Sciatic nerve (tissue), 2 donors: ENCODE data around the gene OR2V2. TPM values are rescaled to one million over a fixed set of nuclear protein-coding genes. Genes with fewer than 3 reads are reported as not detected.

ENCODE experiments used
- ATAC-seq: fragments of 200-7000 bp; cut with Tn5 transposase; one replicate; pipeline ENCODE4 v1.9.1; 2020; ENCODE audit warnings: mild to moderate bottlenecking, moderate library complexity
- DNase-seq: peaks from one replicate; pipeline ENCODE4 v3.0.0-alpha.2; 2020; ENCODE audit warnings: low spot score
- intact Hi-C: fragments of 100-400 bp; cut with DNase I; formaldehyde crosslinking; loops from one replicate; pipeline ENCODE4 v1.14.2; 2022
- total RNA-seq: library from RNA; stranded (reverse); fragmentation: NEBNext Ultra II Directional; extraction: Animal tissue kit (Norgen Biotek cat#: 25700); gene quantifications from one replicate; pipeline ENCODE4 v1.2.1, GENCODE V29; 2021
- donor health status: DM: no; HTN: no; CAD: no.
- donor health status: DM: no; HTN: no; CAD: no.

Gene OR2V2
- total RNA-seq, 1 donor from 2014 or later = not detected

GRCh38 chr5:181199881-181200638 lies 52.7 kb downstream of the OR2V2 start:
- no peak for ATAC-seq
- DNase-seq = no peak
- intact Hi-C loops = no loop called here

GRCh38 chr5:181200816-181201215 lies 53.4 kb downstream of the OR2V2 start:
- ATAC-seq (no peak), DNase-seq (no peak)
- intact Hi-C loops = no loop called here

- ATAC-seq = peak; percentile 46
- no peak for DNase-seq
- intact Hi-C loops = no loop called here
These were observed 55.8 kb downstream of the OR2V2 start for GRCh38 chr5:181203093-181203711.

- intact Hi-C loops = no loop called here
- ATAC-seq (peak; percentile 11), DNase-seq (no peak)
These were observed 56.4 kb downstream of the OR2V2 start for GRCh38 chr5:181203777-181204112.

- DNase-seq (no peak), ATAC-seq (no peak)
- intact Hi-C loops = no loop called here
These were observed 56.9 kb downstream of the OR2V2 start for GRCh38 chr5:181204113-181204825.

GRCh38 chr5:181204826-181205760 lies 57.7 kb downstream of the OR2V2 start, which contains the start of gene TRIM7:
TRIM7 (minus strand) TSS chr5:181205196; CDS start chr5:181205110, 86 bp downstream.
- DNase-seq (no peak), ATAC-seq (no peak)
- intact Hi-C loops = no loop called here

GRCh38 chr5:181205761-181206649 lies 58.6 kb downstream of the OR2V2 start:
- intact Hi-C loops = no loop called here
- DNase-seq (no peak), ATAC-seq (no peak)

- intact Hi-C loops = no loop called here
These were observed 60.0 kb downstream of the OR2V2 start for GRCh38 chr5:181207214-181207959.

GRCh38 chr5:181207960-181208253 lies 60.5 kb downstream of the OR2V2 start:
- intact Hi-C loops = no loop called here
- ATAC-seq (no peak), DNase-seq (no peak)

More at GRCh38 chr5:181207214-181207959, 60.0 kb downstream of the OR2V2 start:
- DNase-seq (peak; percentile 87), ATAC-seq (peak; percentile 78)

Other genes starting within 250 kb of the OR2V2 start
- gene BTNL8, start 248.4 kb upstream of the OR2V2 start, total RNA-seq = 0.53 TPM
- not detected for gene BTNL3, start 158.7 kb upstream of the OR2V2 start, total RNA-seq
- 105 TPM for gene BTNL9, start 107.3 kb upstream of the OR2V2 start, total RNA-seq
- not detected for gene OR2V1, start 16.4 kb upstream of the OR2V2 start, total RNA-seq
- 3.2 TPM for gene TRIM7, start 57.6 kb downstream of the OR2V2 start, total RNA-seq
- 24.6 TPM for gene TRIM41, start 75.7 kb downstream of the OR2V2 start, total RNA-seq
- gene RACK1, start 96.3 kb downstream of the OR2V2 start, total RNA-seq = 1,122 TPM
- 14.1 TPM for gene TRIM52, start 113.6 kb downstream of the OR2V2 start, total RNA-seq
- not detected for gene OR4F3, start 219.7 kb downstream of the OR2V2 start, total RNA-seq